CD4-positive, alpha-beta T cell (primary cell): ENCODE measurements around the gene SEMA5A. TPM values are rescaled to one million over a fixed set of nuclear protein-coding genes. Genes with fewer than 3 reads are reported as not detected.

Experiments
- ATAC-seq: fragments of 200-7000 bp; cut with Tn5 transposase; one replicate; pipeline ENCODE4 v1.10.0; 2022; ENCODE audit warnings: mild to moderate bottlenecking; ENCODE audit not compliant: poor library complexity
- CTCF ChIA-PET: fragments of 350-600 bp; sonication (Branson Sonifier 250); formaldehyde crosslinking; loops from one replicate; lab custom pipeline; 2021; ENCODE audit warnings: antibody characterized with exemption, inconsistent platforms; lab: Charles Lee
- POLR2A ChIA-PET: fragments of 350-600 bp; sonication (Branson Sonifier 250); formaldehyde crosslinking; loops from one replicate; lab custom pipeline; 2021; ENCODE audit warnings: antibody characterized with exemption, inconsistent platforms; lab: Charles Lee
- DNase-seq, 14 experiments: peaks; one replicate each; pipeline ENCODE4 v3.0.0-alpha.2; 2013 to 2020; ENCODE audit warnings: mixed read lengths in 2 of 14
- H3K27ac ChIP-seq, 2 donors: one replicate each; pipeline versions ENCODE4 v1.5.1 to v1.7.0; 2013; ENCODE audit warnings: low read length in 2 of 2, low read depth in 1 of 2, mild to moderate bottlenecking in 1 of 2
- H3K27me3 ChIP-seq, 2 experiments: 1 replicate in 1 of 2; 2 replicates in 1 of 2; pipeline versions ENCODE4 v1.6.1 to v1.7.0; 2013; ENCODE audit warnings: low read length in 2 of 2, control low read depth in 1 of 2, mild to moderate bottlenecking in 1 of 2, moderate library complexity in 1 of 2; ENCODE audit not compliant: insufficient read depth in 2 of 2, control insufficient read depth in 1 of 2
- H3K36me3 ChIP-seq: one replicate; pipeline ENCODE4 v1.6.1; 2013; ENCODE audit warnings: low read length, control low read depth; ENCODE audit not compliant: insufficient read depth
- H3K4me1 ChIP-seq: one replicate; pipeline ENCODE4 v1.6.1; 2013; ENCODE audit warnings: low read length, control low read depth; ENCODE audit not compliant: insufficient read depth
- H3K4me3 ChIP-seq: one replicate; pipeline ENCODE4 v1.5.1; 2013; ENCODE audit warnings: mild to moderate bottlenecking, low read length, moderate library complexity
- H3K9me3 ChIP-seq, 2 experiments: 1 replicate in 1 of 2; 2 replicates in 1 of 2; pipeline versions ENCODE4 v1.6.1 to v1.7.0; 2013; ENCODE audit warnings: low read length in 2 of 2, mild to moderate bottlenecking in 2 of 2, control low read depth in 1 of 2, moderate library complexity in 1 of 2; ENCODE audit not compliant: control insufficient read depth in 1 of 2, insufficient read depth in 1 of 2
- H3K27ac Mint-ChIP-seq: one replicate; pipeline ENCODE4 v1.8.0; 2020; ENCODE audit warnings: mixed read lengths
- H3K27me3 Mint-ChIP-seq: one replicate; pipeline ENCODE4 v1.8.0; 2021; ENCODE audit warnings: mixed read lengths
- H3K36me3 Mint-ChIP-seq: one replicate; pipeline ENCODE4 v1.8.0; 2021; ENCODE audit warnings: low read depth, mixed read lengths
- H3K4me1 Mint-ChIP-seq: one replicate; pipeline ENCODE4 v1.8.0; 2021; ENCODE audit warnings: low read depth, mixed read lengths
- H3K4me3 Mint-ChIP-seq: one replicate; pipeline ENCODE4 v1.8.0; 2020; ENCODE audit warnings: mild to moderate bottlenecking, mixed read lengths
- H3K9me3 Mint-ChIP-seq: one replicate; pipeline ENCODE4 v1.8.0; 2020; ENCODE audit warnings: mixed read lengths
- CTCF ChIP-seq: fragments of 200-600 bp; IDR thresholded peaks from one replicate; pipeline ENCODE4 v1.8.0; 2022; ENCODE audit warnings: antibody characterized with exemption, mild to moderate bottlenecking
- intact Hi-C, 2 experiments: fragments of 100-400 bp; cut with DNase I in 1 of 2; cut with micrococcal nuclease in 1 of 2; formaldehyde crosslinking; loops; one replicate each; pipeline versions ENCODE4 v1.15.1 to v1.9.0; 2023 to 2025; cut with DNase I, micrococcal nuclease
- total RNA-seq, 174 experiments: library from RNA in 2 of 174; stranded (reverse) in 2 of 174; gene quantifications; one replicate each; pipeline ENCODE4 v1.2.3 and lab custom pipeline; 2021 to 2026

Gene SEMA5A
- total RNA-seq, 2 experiments from 2014 or later, result 2.0 to 2.9 TPM

- H3K4me1 Mint-ChIP-seq, result no peaks in the 10 kb centered on the region
- no peak for TF ChIP-seq CTCF
- H3K27me3 ChIP-seq, result no peaks in the 10 kb centered on the region
- ATAC-seq, result no peak
- H3K9me3 Mint-ChIP-seq, result peaks cover 6% of the 10 kb centered on the region
- H3K36me3 Mint-ChIP-seq, result no peaks in the 10 kb centered on the region
- H3K36me3 ChIP-seq, result no peaks in the 10 kb centered on the region
- H3K9me3 ChIP-seq, result peaks cover 0 to 7% of the 10 kb centered on the region in 2 experiments
- H3K4me1 ChIP-seq, result no peaks in the 10 kb centered on the region
- H3K27ac ChIP-seq, result no peak overlapping the region
- H3K27ac Mint-ChIP-seq, result no peak overlapping the region
- intact Hi-C loops, result no loop called here
- DNase-seq, result no peak
- H3K4me3 ChIP-seq, result no peak overlapping the region
- POLR2A ChIA-PET, result no interaction called here
- CTCF ChIA-PET, result no interaction called here
- no peak overlapping the region for H3K4me3 Mint-ChIP-seq
- no peaks in the 10 kb centered on the region for H3K27me3 Mint-ChIP-seq
These were observed 250.9 kb downstream of the SEMA5A start for GRCh38 chr5:9294793-9295465.

- intact Hi-C loops, result no loop called here
- ATAC-seq, result no peak
These were observed 257.6 kb downstream of the SEMA5A start for GRCh38 chr5:9288234-9288633.

GRCh38 chr5:9284781-9285307 lies 261.0 kb downstream of the SEMA5A start:
- Mint-ChIP-seq H3K4me1 (no peaks in the 10 kb centered on the region), H3K9me3 (peaks cover 2% of the 10 kb centered on the region), H3K36me3 (no peaks in the 10 kb centered on the region), H3K27me3 (no peaks in the 10 kb centered on the region), H3K4me3 (no peak overlapping the region), H3K27ac (no peak overlapping the region)
- TF ChIP-seq CTCF, result no peak
- ChIA-PET CTCF (no interaction called here), POLR2A (no interaction called here)
- ATAC-seq (no peak), DNase-seq (no peak)
- intact Hi-C loops, result no loop called here
- Histone ChIP-seq H3K4me3 (no peak overlapping the region), H3K9me3 (peaks cover 0 to 3% of the 10 kb centered on the region in 2 experiments), H3K27me3 (no peaks in the 10 kb centered on the region), H3K27ac (no peak overlapping the region), H3K4me1 (no peaks in the 10 kb centered on the region), H3K36me3 (no peaks in the 10 kb centered on the region)

More at GRCh38 chr5:9288234-9288633, 257.6 kb downstream of the SEMA5A start:
- DNase-seq, result no peak
- no peaks in the 10 kb centered on the region for H3K4me1 ChIP-seq
- Mint-ChIP-seq H3K9me3 (peaks cover 4% of the 10 kb centered on the region), H3K4me3 (no peak overlapping the region), H3K27me3 (no peaks in the 10 kb centered on the region), H3K36me3 (no peaks in the 10 kb centered on the region), H3K4me1 (no peaks in the 10 kb centered on the region), H3K27ac (no peak overlapping the region)
- CTCF ChIA-PET, result no interaction called here
- H3K27ac ChIP-seq, result no peak overlapping the region
- H3K36me3 ChIP-seq, result no peaks in the 10 kb centered on the region
- no peak for TF ChIP-seq CTCF
- no peaks in the 10 kb centered on the region for H3K27me3 ChIP-seq
- peaks cover 0 to 9% of the 10 kb centered on the region in 2 experiments for H3K9me3 ChIP-seq
- H3K4me3 ChIP-seq, result no peak overlapping the region
- POLR2A ChIA-PET, result no interaction called here
